Mucosa of gallbladder (tissue), 1 donor: Measurements from ENCODE around the gene TTLL11. TPM values are rescaled to one million over a fixed set of nuclear protein-coding genes. Genes with fewer than 3 reads are reported as not detected.
A peak's percentile ranks its signal among the peaks of the same experiment; 100 is the strongest.

ENCODE experiments used
- DNase-seq: peaks from one replicate; pipeline ENCODE4 v3.0.0-alpha.2; 2020; ENCODE audit warnings: low spot score
- total RNA-seq: library from RNA; stranded (reverse); gene quantifications from one replicate; pipeline ENCODE4 v1.2.1, GENCODE V29; 2021
- donor health status: DM: no; HTN: no; CAD: no.

The TTLL11 gene
- total RNA-seq, 1 donor from 2014 or later: 10.9 TPM

GRCh38 chr9:121853617-121854395, 239.3 kb downstream of the TTLL11 start:
- no peak for DNase-seq

GRCh38 chr9:121852651-121853616, 240.2 kb downstream of the TTLL11 start:
- DNase-seq: peak; percentile 70

- DNase-seq: no peak
Measured at GRCh38 chr9:121852241-121852640, 240.9 kb downstream of the TTLL11 start.

- DNase-seq: no peak
Measured at GRCh38 chr9:121851641-121852091, 241.4 kb downstream of the TTLL11 start.

- DNase-seq: no peak
Measured at GRCh38 chr9:121850366-121850765, 242.7 kb downstream of the TTLL11 start.

- DNase-seq: no peak
Measured at GRCh38 chr9:121849554-121849953, 243.6 kb downstream of the TTLL11 start.

- no peak for DNase-seq
Measured at GRCh38 chr9:121844562-121844961, 248.5 kb downstream of the TTLL11 start.

- DNase-seq: no peak
Measured at GRCh38 chr9:121844098-121844497, 249.0 kb downstream of the TTLL11 start.

GRCh38 chr9:121842612-121842978, 250.5 kb downstream of the TTLL11 start:
- DNase-seq: no peak

- DNase-seq: no peak
Measured at GRCh38 chr9:121841771-121842611, 251.1 kb downstream of the TTLL11 start.

GRCh38 chr9:121840838-121841760, 252.0 kb downstream of the TTLL11 start:
- DNase-seq: no peak

GRCh38 chr9:121839726-121840500, 253.2 kb downstream of the TTLL11 start:
- no peak for DNase-seq

- no peak for DNase-seq
Measured at GRCh38 chr9:121838746-121839669, 254.1 kb downstream of the TTLL11 start.

GRCh38 chr9:121837113-121837961, 255.8 kb downstream of the TTLL11 start:
- DNase-seq: no peak

- no peak for DNase-seq
Measured at GRCh38 chr9:121836366-121836885, 256.7 kb downstream of the TTLL11 start.

- DNase-seq: no peak
Measured at GRCh38 chr9:121835587-121836365, 257.3 kb downstream of the TTLL11 start.

- DNase-seq: no peak
Measured at GRCh38 chr9:121833061-121833460, 260.0 kb downstream of the TTLL11 start.
